GM19455 (cell line): ENCODE results near the gene SGTA.

Source experiments
- ATAC-seq: cut with Tn5 transposase; IDR thresholded peaks from one replicate; pipeline ENCODE4 v1.9.1; 2021; ENCODE audit not compliant: unreplicated experiment

The SGTA gene

DNA sequence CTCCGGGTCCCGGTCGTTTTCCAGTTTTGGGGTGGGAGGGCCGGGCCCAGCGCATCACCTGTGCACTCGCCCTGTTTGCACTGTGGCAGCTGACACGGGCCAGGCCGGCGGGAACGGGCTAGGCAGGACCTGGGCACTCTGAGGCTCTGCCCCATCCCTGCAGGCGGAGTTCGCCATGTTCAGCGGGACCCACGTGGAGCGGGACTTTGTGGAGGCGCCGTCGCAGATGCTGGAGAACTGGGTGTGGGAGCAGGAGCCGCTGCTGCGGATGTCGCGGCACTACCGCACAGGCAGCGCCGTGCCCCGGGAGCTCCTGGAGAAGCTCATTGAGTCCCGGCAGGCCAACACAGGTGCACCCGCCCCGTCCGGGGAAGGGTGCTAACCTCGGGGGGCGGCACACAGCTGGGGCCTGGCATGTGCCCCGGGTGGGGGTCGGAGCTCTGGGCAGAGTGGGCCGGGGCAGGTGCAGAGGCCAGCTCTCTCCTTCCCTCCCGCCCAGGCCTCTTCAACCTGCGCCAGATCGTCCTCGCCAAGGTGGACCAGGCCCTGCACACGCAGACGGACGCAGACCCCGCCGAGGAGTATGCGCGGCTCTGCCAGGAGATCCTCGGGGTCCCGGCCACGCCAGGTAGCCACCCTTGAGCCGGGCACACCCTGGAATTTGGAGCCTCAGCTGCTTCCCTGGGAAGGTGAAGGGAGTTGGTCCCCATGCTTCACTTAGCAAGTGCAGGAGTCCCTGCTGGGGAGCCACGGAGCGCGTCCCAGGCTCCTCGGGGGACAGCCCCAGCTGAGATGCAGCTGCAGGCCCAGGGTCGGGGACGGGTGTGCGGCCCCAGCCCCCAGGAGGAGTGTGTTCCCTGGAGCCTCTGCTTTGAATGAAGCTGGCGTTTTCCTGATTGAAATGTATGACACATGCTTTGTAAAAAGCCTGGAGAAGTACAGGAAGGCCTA is 27.3 kb upstream of the SGTA start:
- ATAC-seq, result no peak

GRCh38 chr19:2809387-2810140 is 26.5 kb upstream of the SGTA start:
- ATAC-seq, result no peak

GRCh38 chr19:2808129-2808941 is 25.3 kb upstream of the SGTA start:
- no peak for ATAC-seq

- no peak for ATAC-seq
Measured at GRCh38 chr19:2807379-2808128, 24.5 kb upstream of the SGTA start.

DNA sequence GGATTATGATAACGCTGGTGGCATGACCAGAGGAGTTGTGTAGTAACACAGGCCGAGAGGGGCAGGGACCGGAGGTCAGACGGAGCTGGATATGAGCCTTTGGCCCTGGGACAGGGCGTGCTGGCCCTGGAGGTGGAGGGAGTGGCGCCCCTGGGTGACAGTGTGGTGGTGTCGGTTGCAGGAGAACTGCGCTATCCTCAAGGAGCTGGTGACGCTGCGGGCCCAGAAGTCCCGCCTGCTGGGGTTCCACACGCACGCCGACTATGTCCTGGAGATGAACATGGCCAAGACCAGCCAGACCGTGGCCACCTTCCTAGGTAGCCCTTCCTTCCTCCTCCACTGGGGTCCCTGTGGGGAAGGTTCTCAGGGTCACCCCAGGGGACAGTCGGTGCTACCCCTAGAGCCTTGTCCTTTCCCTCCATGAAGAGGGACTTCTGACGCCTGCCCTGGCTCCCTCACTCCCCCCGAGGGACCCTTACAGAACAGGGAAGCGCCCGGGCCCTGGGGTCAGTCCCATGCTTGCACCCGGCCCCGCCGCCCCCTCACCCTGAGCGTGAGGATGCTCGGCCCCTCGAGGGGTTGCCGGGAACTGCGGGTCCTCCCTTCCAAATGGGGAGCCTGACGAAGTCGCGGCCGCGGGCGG is 23.8 kb upstream of the SGTA start:
- ATAC-seq, result no peak

DNA sequence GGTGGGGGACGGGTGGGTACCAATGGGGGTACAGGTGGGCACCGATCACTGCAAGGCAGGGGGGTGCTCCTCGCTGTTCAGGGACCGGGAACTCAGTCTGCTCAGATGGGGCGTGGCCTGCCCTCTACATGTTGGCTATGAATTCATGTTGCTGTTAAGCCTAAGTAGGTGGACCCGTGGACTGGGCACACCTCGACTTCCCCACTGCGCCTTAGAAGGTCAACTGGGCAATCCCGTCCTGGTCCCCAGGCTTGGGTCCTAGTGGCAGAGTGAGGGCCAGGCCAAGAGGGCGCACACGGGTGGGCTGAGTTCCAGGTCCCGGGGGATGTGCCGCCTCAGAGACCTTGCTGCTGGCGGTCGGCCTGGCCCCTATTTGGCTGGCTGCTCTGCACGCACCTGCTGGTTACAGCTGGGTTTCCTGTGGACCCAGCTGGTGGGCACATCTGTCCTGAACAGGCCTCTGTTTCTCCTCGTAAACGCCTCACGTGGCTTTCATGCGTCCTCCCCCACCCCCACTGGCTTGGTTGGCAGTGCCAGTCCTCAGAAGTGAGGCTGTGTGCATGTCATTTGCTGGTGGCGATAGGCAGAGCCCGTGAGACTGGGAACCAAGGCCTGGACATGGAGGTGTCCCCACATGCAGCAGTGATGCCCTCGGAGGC is 23.0 kb upstream of the SGTA start:
- ATAC-seq, result no peak

DNA sequence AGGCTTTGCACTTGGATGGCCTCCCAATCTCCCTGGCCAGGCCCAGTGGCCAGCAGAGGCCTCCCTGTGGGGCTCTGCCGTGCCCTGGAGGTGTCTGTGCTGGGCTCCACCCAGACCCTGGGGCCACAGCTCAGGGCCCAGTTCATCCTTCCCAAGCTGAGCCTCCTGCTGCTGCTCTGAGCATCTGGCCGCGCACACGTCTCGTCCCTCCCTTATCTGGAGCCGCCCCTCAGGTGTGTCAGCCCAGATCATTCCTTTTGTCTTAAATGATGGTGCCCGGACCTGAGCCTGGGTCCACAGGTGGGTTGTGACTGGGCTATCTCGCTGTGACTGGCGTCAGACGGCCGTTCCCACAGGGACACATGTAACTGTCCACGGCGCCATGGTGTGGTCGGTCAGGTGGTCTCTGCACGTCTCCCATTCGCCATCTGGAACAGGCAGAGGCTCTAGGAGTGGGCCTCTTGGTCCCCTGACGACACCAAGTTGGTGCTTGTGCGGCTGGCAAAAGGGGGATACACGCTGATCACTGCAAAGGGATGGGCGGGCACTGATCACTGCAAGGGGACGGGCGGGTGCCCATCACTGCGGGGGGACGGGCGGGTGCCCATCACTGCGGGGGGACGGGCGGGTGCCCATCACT is 22.3 kb upstream of the SGTA start:
- no peak for ATAC-seq

- no peak for ATAC-seq
Measured at GRCh38 chr19:2804156-2805004, 21.3 kb upstream of the SGTA start.

DNA sequence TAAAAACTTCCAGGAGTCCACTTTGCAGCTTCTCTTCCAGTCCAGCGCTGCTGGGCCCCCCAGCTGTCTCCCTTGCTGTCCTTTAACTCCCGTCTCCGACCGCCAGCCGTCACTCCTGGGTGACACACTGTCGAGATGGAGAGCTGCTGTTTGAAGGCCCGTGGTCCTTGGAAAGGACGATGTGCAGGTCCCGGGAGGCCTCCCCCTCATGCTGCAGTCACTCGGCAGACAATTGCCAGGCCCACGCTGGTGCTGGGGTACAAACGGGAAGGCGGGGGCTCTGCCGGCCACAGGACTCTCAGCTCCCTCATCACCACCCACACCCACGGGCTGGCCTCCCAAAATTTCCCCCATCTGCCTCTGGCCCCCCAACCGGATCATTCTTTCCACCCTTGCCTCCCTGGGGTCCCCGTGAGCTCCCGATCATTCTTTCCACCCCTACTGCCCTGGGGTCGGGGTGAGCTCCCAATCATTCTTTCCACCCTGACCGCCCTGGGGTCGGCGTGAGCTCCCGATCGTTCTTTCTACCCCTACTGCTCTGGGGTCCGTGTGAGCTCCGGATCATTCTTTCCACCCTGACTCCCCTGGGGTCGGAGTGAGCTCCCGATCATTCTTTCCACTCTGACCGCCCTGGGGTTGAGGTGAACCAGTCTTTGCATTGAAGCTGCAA is 20.5 kb upstream of the SGTA start:
- ATAC-seq, result no peak

GRCh38 chr19:2802826-2803225 is 19.8 kb upstream of the SGTA start:
- no peak for ATAC-seq

GRCh38 chr19:2800506-2800905 is 17.4 kb upstream of the SGTA start:
- no peak for ATAC-seq

- ATAC-seq, result no peak
Measured at GRCh38 chr19:2799273-2800020, 16.4 kb upstream of the SGTA start.

- no peak for ATAC-seq
Measured at GRCh38 chr19:2798733-2799132, 15.7 kb upstream of the SGTA start.

DNA sequence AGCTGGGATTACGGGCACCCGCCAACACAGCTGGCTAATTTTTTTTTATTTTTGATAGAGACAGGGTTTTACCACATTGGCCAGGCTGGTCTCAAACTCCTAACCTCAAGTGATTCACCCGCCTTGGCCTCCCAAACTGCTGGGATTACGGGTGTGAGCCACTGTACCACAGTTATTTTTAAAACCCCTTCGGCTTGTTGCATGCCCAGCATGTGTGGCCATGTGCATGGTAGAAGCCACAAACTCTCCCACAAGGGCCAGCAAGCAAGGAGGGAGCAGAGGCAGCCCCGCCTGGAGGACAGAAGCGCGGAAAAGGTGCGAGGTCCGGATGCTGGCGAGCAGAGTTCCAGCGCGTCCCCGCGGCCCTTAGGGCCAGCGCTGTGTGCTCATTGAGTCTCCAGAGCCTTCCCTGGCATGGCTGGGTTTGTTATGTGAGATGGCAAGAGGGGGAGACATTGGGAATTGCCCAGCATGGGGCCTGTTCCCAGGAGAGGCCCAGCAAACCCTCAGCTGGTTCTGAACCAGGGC is 15.1 kb upstream of the SGTA start:
- no peak for ATAC-seq

GRCh38 chr19:2797280-2797679 is 14.2 kb upstream of the SGTA start:
- ATAC-seq, result no peak

GRCh38 chr19:2796659-2797266 is 13.7 kb upstream of the SGTA start:
- no peak for ATAC-seq
